Measurements from ENCODE around the gene KCNQ5. TPM values are rescaled to one million over a fixed set of nuclear protein-coding genes. Genes with fewer than 3 reads are reported as not detected.
A peak's percentile ranks its signal among the peaks of the same experiment; 100 is the strongest.

The KCNQ5 gene
- polyA plus RNA-seq, 5 donors: 1.9 to 3.4 (median 2.8) TPM

DNA sequence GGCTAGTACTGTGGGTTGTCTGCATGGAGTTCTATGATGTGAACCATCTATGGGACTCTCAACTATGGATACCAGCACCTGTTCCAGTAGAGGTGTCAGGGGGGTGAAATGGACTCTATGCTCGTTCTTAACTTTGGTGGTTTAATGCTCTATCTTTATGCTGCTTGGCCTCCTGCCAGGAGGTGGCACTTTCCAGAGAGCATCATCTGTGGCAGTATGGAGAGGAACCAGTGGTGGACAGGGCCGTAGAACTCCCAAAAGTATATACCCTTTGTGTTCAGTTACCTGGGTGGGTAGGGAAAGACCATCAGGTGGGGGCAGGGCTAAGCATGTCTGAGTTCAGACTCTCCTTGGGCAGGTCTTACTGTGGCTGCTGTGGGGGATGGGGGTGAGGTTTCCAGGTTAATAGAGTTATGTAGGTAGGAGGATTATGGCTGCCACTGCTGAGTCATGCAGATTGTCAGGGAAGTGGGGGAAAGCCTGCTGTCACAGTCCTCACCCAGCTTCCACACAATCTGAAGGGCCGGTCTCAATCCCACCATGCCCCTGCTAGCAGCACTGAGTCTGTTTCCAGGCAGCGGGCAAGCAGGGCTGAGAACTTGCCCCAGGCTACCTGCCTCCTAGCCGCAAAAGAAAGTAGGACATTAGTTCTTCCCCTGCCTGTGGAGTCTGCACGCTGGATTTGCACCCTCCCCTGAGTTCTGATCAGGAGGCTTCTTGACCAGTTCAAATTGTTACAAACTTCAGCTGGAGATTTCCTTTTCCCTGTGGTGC, 284.0 kb downstream of the KCNQ5 start:
- no peak for DNase-seq

GRCh38 chr6:72911463-72912155, 289.7 kb downstream of the KCNQ5 start:
- DNase-seq: no peak

DNA sequence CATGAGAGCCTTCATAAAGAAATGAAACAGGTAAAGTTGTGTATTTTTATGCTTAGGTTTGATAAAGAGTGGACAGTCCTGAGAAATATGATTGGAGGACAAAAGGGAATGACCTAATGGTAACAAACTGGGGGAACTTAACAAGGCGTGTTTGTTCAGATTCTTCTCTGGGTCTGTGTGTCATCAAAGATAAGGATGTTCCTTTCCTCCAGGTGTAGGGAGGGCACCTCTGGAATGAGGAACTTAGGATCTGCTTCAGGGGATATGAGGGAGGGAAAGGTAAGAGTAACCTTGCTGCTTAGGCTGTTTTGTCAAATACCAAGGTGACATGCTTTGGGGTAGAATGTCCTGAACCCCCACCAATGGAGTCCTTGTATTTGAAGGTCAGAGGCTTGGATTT, 291.9 kb downstream of the KCNQ5 start:
- DNase-seq: no peak

DNA sequence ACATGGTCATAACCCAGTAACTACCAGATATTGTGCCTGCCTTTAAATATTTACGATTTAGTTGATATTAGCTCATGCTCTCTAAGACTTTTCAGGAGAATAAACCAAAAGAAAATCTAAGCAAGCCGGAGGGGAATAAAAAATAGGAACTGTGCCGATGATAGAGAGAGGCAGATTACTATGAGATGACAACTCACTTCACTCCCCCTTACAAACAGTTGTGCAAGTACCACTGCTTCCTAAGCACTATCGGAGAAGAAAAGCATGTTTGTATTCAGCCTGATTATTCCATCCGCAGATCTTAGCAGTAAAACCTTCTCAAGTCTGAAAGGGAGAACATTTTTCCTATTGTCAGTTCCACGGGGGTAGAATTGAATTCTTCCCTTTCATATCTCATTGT, 294.4 kb downstream of the KCNQ5 start:
- DNase-seq: no peak

DNA sequence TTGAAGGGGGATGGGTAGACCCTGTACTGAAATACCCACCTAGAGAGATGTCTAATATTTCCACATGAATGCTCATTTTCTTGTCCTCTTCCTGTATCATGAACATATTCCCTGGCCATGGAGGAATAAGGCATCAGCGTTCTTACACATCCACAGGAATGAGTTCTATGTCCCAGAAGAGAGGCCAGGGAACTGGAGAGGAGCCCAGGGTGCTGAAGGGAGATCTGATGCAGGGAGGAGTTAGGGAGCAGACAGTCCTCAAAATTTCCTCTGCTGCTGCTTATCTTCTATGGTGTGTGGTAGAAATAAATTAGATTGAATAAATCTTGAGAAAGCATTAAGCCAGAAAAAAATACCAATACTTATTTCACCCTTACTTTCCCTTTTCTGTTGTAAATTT, 295.0 kb downstream of the KCNQ5 start:
- DNase-seq: no peak

GRCh38 chr6:72922401-72922800, 300.5 kb downstream of the KCNQ5 start:
- DNase-seq: no peak

- peak; percentile 85 to 88 for DNase-seq
These were observed 303.3 kb downstream of the KCNQ5 start for GRCh38 chr6:72925136-72925535.

DNA sequence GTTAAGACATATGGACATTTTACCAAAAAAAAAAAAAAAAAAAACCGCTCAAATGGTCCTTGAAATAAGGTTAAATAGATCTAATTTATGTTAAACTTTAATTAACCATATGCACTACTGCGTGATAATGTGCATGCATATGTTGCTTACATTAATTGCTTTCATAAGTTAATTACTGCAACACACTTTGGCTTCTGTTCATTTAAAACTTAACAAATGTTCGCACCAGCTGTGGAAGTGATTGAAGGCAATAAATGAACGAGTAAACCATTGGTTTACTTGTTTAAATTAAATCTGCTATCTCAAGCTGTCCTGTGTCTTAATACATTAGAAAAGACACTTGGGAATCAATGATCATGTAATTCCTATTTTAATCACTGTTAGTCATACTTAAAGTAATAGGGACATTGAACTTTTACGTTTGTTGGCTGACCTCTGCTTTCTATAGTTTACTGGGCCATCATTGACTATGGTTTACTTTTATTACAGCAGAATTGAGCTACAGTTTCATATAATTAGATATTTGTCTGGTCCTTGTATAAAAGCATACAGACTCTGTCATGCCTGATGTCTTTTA, 308.8 kb downstream of the KCNQ5 start:
- DNase-seq: no peak

DNA sequence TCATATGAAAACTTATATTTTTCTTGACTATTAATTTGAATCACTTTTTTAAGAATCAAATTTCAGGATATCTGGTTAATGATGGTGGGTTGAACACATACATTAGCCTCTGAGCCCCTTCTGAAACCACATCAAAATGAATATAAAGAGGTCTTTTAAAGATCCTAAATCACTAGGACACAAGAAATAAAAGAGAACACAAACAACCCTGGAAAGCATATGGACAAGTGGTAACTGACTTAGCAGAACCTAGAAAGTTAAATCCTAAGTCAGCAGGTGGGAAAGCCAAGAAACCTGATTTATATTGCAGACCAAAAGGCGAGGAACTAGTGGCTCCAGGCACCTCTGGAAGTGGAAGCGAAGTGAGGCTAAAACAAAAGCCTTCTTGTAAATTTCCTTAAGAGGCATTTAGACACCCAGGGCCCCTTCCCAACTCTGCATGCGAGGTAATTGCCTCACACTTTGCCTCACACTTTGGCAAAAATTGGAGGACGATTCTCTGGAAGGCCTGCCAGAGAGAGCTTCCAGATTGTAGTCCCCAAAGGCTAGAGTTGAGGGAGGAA, 309.5 kb downstream of the KCNQ5 start:
- no peak for DNase-seq

DNA sequence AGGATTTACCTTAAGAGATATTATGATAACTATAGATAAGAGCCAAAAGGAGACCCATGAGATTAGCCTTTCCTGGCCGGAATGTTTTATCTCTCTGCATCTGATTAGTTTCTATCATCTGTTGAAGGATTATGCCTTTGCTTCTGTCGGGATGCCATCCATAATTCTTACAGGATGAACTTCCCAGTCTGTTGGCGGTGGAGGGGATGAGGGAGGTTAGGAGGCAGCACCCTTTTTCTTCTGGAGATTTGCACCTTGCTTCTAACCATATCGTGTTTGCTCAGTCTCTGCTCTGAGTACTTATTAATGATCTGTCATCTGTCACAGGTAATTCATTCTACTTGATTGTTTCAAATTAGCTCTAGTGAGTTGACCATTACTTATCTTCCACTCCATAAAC, 311.4 kb downstream of the KCNQ5 start:
- DNase-seq: no peak

GRCh38 chr6:72936766-72937559, 315.1 kb downstream of the KCNQ5 start:
- no peak for DNase-seq

DNA sequence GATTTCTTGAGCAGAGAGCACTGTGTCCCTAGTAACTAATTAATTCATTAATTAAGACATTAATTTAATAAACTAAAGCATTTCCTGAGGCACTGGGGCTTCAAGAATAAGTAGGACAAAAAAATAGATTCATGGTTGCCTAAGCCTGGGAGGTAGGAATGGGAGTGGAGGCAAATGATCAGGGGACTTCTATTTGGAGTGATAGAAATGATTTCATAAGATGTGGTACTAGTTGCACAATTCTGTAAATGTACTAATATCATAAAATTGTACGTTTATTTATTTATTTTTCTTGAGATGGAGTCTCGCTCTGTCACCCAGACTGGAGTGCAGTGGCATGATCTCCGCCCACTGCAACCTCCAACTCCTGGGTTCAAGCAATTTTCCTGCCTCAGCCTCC, 316.2 kb downstream of the KCNQ5 start:
- DNase-seq: no peak

DNA sequence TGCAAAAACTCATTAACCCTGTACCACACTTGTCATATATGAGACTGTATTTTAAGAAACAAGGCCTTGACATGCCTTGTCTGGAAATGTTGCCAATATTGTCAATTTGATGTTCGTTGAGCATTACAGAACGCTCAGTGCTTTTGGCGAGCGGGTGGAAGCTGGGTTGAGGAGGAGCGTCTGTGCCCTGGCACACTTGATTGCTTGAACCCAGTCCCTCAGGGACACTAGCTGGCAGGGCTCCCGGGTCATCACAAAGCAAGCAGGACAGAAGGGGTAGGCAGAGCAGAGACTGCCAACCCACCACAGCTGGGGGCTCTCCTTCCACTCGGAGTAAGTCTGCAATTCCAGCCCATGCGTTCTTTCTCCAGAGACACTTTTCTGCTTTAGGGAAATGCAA, 317.1 kb downstream of the KCNQ5 start:
- no peak for DNase-seq

GRCh38 chr6:72940265-72940664, 318.4 kb downstream of the KCNQ5 start:
- DNase-seq: no peak

DNA sequence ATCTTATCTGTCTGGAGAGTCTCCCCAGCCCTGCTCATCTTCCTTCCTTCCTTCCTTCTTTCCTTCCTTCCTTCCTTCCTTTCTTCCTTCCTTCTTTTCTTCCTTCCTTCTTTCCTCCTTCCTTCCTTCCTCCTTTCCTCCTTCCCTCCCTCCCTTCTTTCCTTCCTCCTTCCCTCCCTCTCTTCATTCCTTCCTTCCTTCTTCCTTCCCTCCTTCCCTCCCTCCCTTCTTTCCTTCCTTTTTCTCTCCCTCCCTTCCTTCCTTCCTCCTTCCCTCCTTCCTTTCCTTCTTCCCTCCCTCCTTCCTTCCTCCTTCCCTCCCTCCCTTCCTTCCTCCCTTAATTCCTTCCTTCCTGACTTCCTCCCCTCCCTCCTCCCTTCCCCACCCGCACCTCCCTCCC, 319.4 kb downstream of the KCNQ5 start:
- DNase-seq: no peak

GRCh38 chr6:72941751-72942150, 319.9 kb downstream of the KCNQ5 start:
- DNase-seq: peak in 1 of 2 donors; percentile 22

DNA sequence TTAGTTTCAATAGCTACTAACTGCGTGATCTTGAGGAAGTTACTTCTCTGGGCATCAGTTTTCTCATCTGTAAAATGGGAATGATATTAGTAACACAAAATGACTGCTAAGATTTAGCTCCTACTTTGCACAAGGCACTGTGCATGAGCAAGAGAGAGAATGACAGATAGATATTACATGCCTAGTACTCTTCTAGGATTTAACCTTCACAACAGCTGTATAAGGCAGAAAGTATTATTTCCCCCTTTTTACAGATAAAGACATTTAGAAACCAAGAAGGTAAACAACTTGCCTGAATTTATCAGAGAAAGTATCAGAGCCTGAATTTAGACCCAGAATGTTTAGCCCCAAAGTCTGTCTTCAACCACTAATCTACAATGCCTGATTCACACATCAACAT, 321.8 kb downstream of the KCNQ5 start:
- DNase-seq: no peak

DNA sequence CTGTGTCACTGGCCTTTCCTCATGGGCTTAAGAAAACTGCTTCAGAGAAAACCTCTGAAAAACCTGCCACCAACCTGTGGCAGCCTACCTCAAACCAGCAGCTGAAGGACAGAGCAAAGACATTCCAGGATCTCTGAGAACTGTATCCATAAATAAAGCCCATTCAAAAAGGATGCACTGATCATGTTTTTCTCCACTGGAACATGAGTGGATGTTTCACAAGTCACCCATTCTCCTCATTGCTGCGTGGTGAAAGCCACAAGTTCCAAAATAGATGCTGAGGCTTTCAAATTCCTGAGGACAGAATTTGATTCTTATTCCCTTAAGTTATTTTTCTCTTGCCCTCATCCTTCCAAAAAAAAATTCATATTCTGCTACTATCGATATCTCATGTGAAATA, 322.8 kb downstream of the KCNQ5 start:
- no peak for DNase-seq

- peak in 1 of 2 donors; percentile 26 for DNase-seq
These were observed 324.9 kb downstream of the KCNQ5 start for GRCh38 chr6:72946774-72947173.

- no peak for DNase-seq
These were observed 325.7 kb downstream of the KCNQ5 start for GRCh38 chr6:72947534-72947933.

GRCh38 chr6:72948153-72948552, 326.3 kb downstream of the KCNQ5 start:
- DNase-seq: no peak
